H9 (cell line): ENCODE measurements around the gene CAT. TPM values are rescaled to one million over a fixed set of nuclear protein-coding genes. Genes with fewer than 3 reads are reported as not detected.

Source experiments
- DNase-seq: peaks from one replicate; pipeline ENCODE4 v3.0.0-alpha.2; 2017
- H2AFZ ChIP-seq: one replicate; pipeline ENCODE4 v1.6.1; 2013; ENCODE audit warnings: mild to moderate bottlenecking, low read length, control low read depth, moderate library complexity
- H2AK5ac ChIP-seq: 2 replicates; pipeline ENCODE4 v1.6.1; 2013; ENCODE audit warnings: low read length, control low read depth, mixed read lengths; ENCODE audit not compliant: insufficient read length
- H2BK120ac ChIP-seq: one replicate; pipeline ENCODE4 v1.6.1; 2013; ENCODE audit warnings: low read depth, mild to moderate bottlenecking, low read length, control low read depth, inconsistent platforms; ENCODE audit not compliant: poor library complexity, severe bottlenecking
- H2BK12ac ChIP-seq: 2 replicates; pipeline ENCODE4 v1.6.1; 2013; ENCODE audit warnings: low read length, control low read depth, mixed read lengths, low read depth; ENCODE audit not compliant: insufficient read length
- H2BK15ac ChIP-seq: 2 replicates; pipeline ENCODE4 v1.6.1; 2013; ENCODE audit warnings: low read depth, low read length, control low read depth
- H2BK20ac ChIP-seq: one replicate; pipeline ENCODE4 v1.6.1; 2013; ENCODE audit warnings: low read depth, mild to moderate bottlenecking, low read length, control low read depth, inconsistent platforms; ENCODE audit not compliant: poor library complexity, severe bottlenecking
- H2BK5ac ChIP-seq: 2 replicates; pipeline ENCODE4 v1.6.1; 2013; ENCODE audit warnings: low read length, control low read depth, mixed read lengths; ENCODE audit not compliant: insufficient read length
- H3K14ac ChIP-seq: 2 replicates; pipeline ENCODE4 v1.6.1; 2013; ENCODE audit warnings: low read length, control low read depth; ENCODE audit not compliant: insufficient read depth
- H3K18ac ChIP-seq: 2 replicates; pipeline ENCODE4 v1.6.1; 2013; ENCODE audit warnings: low read depth, mild to moderate bottlenecking, mixed read lengths, low read length, control low read depth; ENCODE audit not compliant: insufficient read length
- H3K23ac ChIP-seq: 2 replicates; pipeline ENCODE4 v1.6.1; 2013; ENCODE audit warnings: low read length, control low read depth, mixed read lengths, low read depth; ENCODE audit not compliant: insufficient read length
- H3K23me2 ChIP-seq: 2 replicates; pipeline ENCODE4 v1.6.1; 2013; ENCODE audit warnings: low read depth, mild to moderate bottlenecking, mixed read lengths, low read length, control low read depth; ENCODE audit not compliant: insufficient read length, poor library complexity, severe bottlenecking
- H3K27ac ChIP-seq: 2 replicates; pipeline ENCODE4 v1.5.1; 2013; ENCODE audit warnings: low read length, control low read depth, mixed read lengths, low read depth; ENCODE audit not compliant: insufficient read length
- H3K27me3 ChIP-seq: 2 replicates; pipeline ENCODE4 v1.6.1; 2013; ENCODE audit warnings: low read length, control low read depth, inconsistent platforms; ENCODE audit not compliant: insufficient read depth
- H3K4ac ChIP-seq: 2 replicates; pipeline ENCODE4 v1.6.1; 2013; ENCODE audit warnings: low read depth, mild to moderate bottlenecking, control low read depth, inconsistent platforms, low read length, moderate library complexity
- H3K4me1 ChIP-seq: 2 replicates; pipeline ENCODE4 v1.6.1; 2013; ENCODE audit warnings: low read length, control low read depth, inconsistent platforms; ENCODE audit not compliant: insufficient read depth
- H3K4me2 ChIP-seq: 2 replicates; pipeline ENCODE4 v1.6.1; 2013; ENCODE audit warnings: low read length, control low read depth, mixed read lengths; ENCODE audit not compliant: insufficient read length, insufficient read depth
- H3K56ac ChIP-seq: 2 replicates; pipeline ENCODE4 v1.6.1; 2013; ENCODE audit warnings: low read depth, mild to moderate bottlenecking, mixed read lengths, low read length, control low read depth; ENCODE audit not compliant: insufficient read length
- H3K79me1 ChIP-seq: 2 replicates; pipeline ENCODE4 v1.6.1; 2013; ENCODE audit warnings: low read depth, mild to moderate bottlenecking, moderate library complexity, low read length, control low read depth, inconsistent platforms; ENCODE audit not compliant: insufficient read depth, poor library complexity, severe bottlenecking
- H3K79me2 ChIP-seq: 2 replicates; pipeline ENCODE4 v1.6.1; 2013; ENCODE audit warnings: low read length, control low read depth, inconsistent platforms; ENCODE audit not compliant: insufficient read depth
- H3K9ac ChIP-seq: 2 replicates; pipeline ENCODE4 v1.6.1; 2013; ENCODE audit warnings: low read length, control low read depth, mixed read lengths; ENCODE audit not compliant: insufficient read length; ENCODE audit errors: extremely low read depth
- H3K9me3 ChIP-seq: one replicate; pipeline ENCODE4 v1.6.1; 2013; ENCODE audit warnings: low read depth, low read length, inconsistent platforms; ENCODE audit not compliant: control insufficient read depth
- H3T11ph ChIP-seq: one replicate; pipeline ENCODE4 v1.6.1; 2013; ENCODE audit warnings: mild to moderate bottlenecking, low read length, control low read depth, inconsistent platforms
- H4K20me1 ChIP-seq: one replicate; pipeline ENCODE4 v1.6.1; 2013; ENCODE audit not compliant: control insufficient read depth, insufficient read length, insufficient read depth
- H4K5ac ChIP-seq: 2 replicates; pipeline ENCODE4 v1.6.1; 2013; ENCODE audit warnings: low read depth, mild to moderate bottlenecking, mixed read lengths, low read length, control low read depth; ENCODE audit not compliant: insufficient read length
- H4K8ac ChIP-seq: replicated peaks from 2 replicates; pipeline ENCODE4 v1.6.1; 2013; ENCODE audit warnings: low read length, control low read depth, mixed read lengths, low read depth; ENCODE audit not compliant: insufficient read length
- H4K91ac ChIP-seq: 2 replicates; pipeline ENCODE4 v1.6.1; 2013; ENCODE audit warnings: low read depth, mild to moderate bottlenecking, moderate library complexity, mixed read lengths, low read length, control low read depth; ENCODE audit not compliant: insufficient read length
- H3K27ac Mint-ChIP-seq, 3 experiments: 2 replicates in 2 of 3; 3 replicates in 1 of 3; pipeline ENCODE4 v1.8.0; 2020 to 2021; ENCODE audit warnings: mixed read lengths in 3 of 3, mild to moderate bottlenecking in 1 of 3, moderate library complexity in 1 of 3
- H3K27me3 Mint-ChIP-seq: 2 replicates; pipeline ENCODE4 v1.8.0; 2021; ENCODE audit warnings: low read depth, mild to moderate bottlenecking, moderate library complexity, mixed read lengths
- H3K36me3 Mint-ChIP-seq, 3 experiments: 2 replicates in 2 of 3; 3 replicates in 1 of 3; pipeline ENCODE4 v1.8.0; 2020 to 2021; ENCODE audit warnings: low read depth in 3 of 3, mixed read lengths in 3 of 3; ENCODE audit not compliant: insufficient read depth in 1 of 3
- H3K4me1 Mint-ChIP-seq, 2 experiments: 2 replicates each; pipeline ENCODE4 v1.8.0; 2020; ENCODE audit warnings: mixed read lengths in 2 of 2
- H3K4me3 Mint-ChIP-seq, 2 experiments: 2 replicates in 1 of 2; 3 replicates in 1 of 2; pipeline ENCODE4 v1.8.0; 2020 to 2021; ENCODE audit warnings: mild to moderate bottlenecking in 2 of 2, mixed read lengths in 2 of 2, moderate library complexity in 1 of 2
- H3K9me3 Mint-ChIP-seq, 2 experiments: 2 replicates in 1 of 2; 3 replicates in 1 of 2; pipeline ENCODE4 v1.8.0; 2020; ENCODE audit warnings: mild to moderate bottlenecking in 2 of 2, mixed read lengths in 2 of 2, moderate library complexity in 1 of 2
- whole genome bisulfite sequencing: extraction: QIAGEN DNeasy Blood & Tissue Kit; methylation state at CpG from one replicate; pipeline ENCODE4 v1.1.7; 2013; ENCODE audit warnings: missing lambda C conversion rate, low lambda C conversion rate, mixed read lengths; ENCODE audit not compliant: insufficient read length; ENCODE audit errors: extremely low coverage; 5-methylcytosine and 5-hydroxymethylcytosine counted together
- total RNA-seq: library from RNA; stranded (reverse); gene quantifications from 2 replicates; pipeline ENCODE4 v1.2.1, GENCODE V29; 2021
- TF ChIP-seq, protein P1 (sequence below): fragments of 200-600 bp; sonication (generic); conservative IDR thresholded peaks from 3 replicates; pipeline ENCODE4 v1.8.0; 2021; ENCODE audit warnings: antibody characterized with exemption, mild to moderate bottlenecking

The CAT gene
- total RNA-seq, 1 experiment from 2014 or later = 9.9 TPM

DNA sequence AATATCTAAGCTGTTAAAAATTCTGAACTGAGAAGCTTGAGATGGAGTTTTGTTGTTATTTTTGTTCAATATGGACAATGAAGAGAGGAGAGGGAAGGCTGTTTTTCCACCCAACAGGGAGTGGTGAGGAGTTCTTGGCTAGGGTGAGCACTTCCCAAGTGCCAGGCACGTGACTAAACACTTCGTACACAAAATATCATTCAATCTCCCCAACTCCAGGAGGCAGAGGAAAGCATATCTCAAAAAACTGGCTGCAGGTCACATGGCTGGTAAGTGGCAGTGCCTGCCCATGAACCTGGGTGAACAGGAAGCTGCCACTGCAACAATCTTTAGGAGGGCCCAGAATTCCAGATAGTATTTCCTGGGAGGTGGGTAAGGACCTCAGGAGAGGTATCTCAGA lies 63.2 kb downstream of the CAT start:
- Histone ChIP-seq H4K91ac (no peak overlapping the region), H3K27ac (no peak overlapping the region), H2BK20ac (no peak overlapping the region), H4K8ac (no peak overlapping the region), H3T11ph (no peak overlapping the region), H2BK5ac (no peak overlapping the region), H3K79me1 (no peaks in the 10 kb centered on the region), H4K20me1 (no peaks in the 10 kb centered on the region), H3K18ac (no peak overlapping the region), H2BK12ac (no peak overlapping the region), H3K23me2 (no peaks in the 10 kb centered on the region), H2AK5ac (no peak overlapping the region), H4K5ac (no peak overlapping the region), H3K14ac (no peak overlapping the region), H3K4ac (no peak overlapping the region), H2AFZ (no peak overlapping the region), H2BK120ac (no peak overlapping the region), H2BK15ac (no peak overlapping the region), H3K9me3 (no peaks in the 10 kb centered on the region), H3K4me1 (no peaks in the 10 kb centered on the region), H3K4me2 (no peak overlapping the region), H3K27me3 (no peaks in the 10 kb centered on the region), H3K9ac (no peak overlapping the region), H3K23ac (no peak overlapping the region), H3K79me2 (no peaks in the 10 kb centered on the region), H3K56ac (no peak overlapping the region)
- peaks cover 0 to 3% of the 10 kb centered on the region in 2 experiments; a peak in 1 of 4 replicates for H3K4me1 Mint-ChIP-seq
- DNase-seq = no peak
- TF ChIP-seq, protein P1, sequence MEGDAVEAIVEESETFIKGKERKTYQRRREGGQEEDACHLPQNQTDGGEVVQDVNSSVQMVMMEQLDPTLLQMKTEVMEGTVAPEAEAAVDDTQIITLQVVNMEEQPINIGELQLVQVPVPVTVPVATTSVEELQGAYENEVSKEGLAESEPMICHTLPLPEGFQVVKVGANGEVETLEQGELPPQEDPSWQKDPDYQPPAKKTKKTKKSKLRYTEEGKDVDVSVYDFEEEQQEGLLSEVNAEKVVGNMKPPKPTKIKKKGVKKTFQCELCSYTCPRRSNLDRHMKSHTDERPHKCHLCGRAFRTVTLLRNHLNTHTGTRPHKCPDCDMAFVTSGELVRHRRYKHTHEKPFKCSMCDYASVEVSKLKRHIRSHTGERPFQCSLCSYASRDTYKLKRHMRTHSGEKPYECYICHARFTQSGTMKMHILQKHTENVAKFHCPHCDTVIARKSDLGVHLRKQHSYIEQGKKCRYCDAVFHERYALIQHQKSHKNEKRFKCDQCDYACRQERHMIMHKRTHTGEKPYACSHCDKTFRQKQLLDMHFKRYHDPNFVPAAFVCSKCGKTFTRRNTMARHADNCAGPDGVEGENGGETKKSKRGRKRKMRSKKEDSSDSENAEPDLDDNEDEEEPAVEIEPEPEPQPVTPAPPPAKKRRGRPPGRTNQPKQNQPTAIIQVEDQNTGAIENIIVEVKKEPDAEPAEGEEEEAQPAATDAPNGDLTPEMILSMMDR = no peak
- no peaks in the 10 kb centered on the region; the same call in 1 of the 2 replicates for H3K27me3 Mint-ChIP-seq
- H3K36me3 Mint-ChIP-seq = no peaks in the 10 kb centered on the region
- H3K9me3 Mint-ChIP-seq = no peaks in the 10 kb centered on the region
- no peak overlapping the region for H3K27ac Mint-ChIP-seq
- H3K4me3 Mint-ChIP-seq = no peak overlapping the region
- no CpG with 5 or more reads among the region's 2 CpGs for WGBS
